ENCODE data around the gene TMEM191C. TPM values are rescaled to one million over a fixed set of nuclear protein-coding genes. Genes with fewer than 3 reads are reported as not detected.
"Not testable (repeated sequence)": the region's sequence is repeated elsewhere in the genome, so short reads cannot be mapped to it uniquely, and the experiment has no call there.

The TMEM191C gene
- total and polyA plus RNA-seq, 2 of the 4 experiments (the other 2 are of a cell fraction), result 0.36 to 0.75 TPM

DNA sequence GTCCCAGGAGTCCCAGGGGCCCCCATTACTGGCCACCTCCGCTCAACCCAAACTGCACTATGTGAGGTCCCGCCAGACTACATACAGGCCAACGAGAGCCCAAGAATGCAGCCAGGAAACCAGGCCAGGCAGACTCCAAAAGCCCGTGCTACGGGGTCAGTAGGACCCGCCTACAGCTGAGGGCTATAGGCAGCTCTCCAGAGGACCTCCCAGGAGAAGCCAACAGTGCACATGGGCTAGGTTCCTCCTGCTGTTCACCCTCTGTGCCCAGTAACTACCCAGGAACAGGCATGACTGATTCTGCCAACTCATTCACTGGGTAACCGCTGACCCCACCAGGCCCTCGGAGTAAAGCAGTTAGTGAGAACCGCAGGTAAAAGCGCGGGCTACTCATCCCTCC is 44.8 kb downstream of the TMEM191C start:
- H4K5ac ChIP-seq (ENCODE audit: low read depth, low read length); H3K4me1 ChIP-seq (ENCODE audit: control insufficient read depth, insufficient read depth, low read length); H3K23ac ChIP-seq (ENCODE audit: low read depth, low read length); POLR2A ChIA-PET (ENCODE audit: unreplicated experiment); H3K9ac ChIP-seq (ENCODE audit: low read depth, low read length); BruUV-seq (replicated peaks); H2AK9ac ChIP-seq (replicated peaks; ENCODE audit: low read depth, low read length, poor library complexity); H3K9me3 ChIP-seq (ENCODE audit: control insufficient read depth, insufficient read depth, low read length); H2BK15ac ChIP-seq (ENCODE audit: low read depth, low read length); H3K79me1 ChIP-seq (ENCODE audit: low read depth in 1 of 2, low read length in 2 of 2); H2BK120ac ChIP-seq (ENCODE audit: low read depth, low read length); H2BK5ac ChIP-seq (ENCODE audit: low read depth, low read length, poor library complexity, severe bottlenecking); H3K27me3 ChIP-seq (ENCODE audit: control insufficient read depth, insufficient read depth, low read length); H4K8ac ChIP-seq (ENCODE audit: low read depth in 2 of 2, low read length in 2 of 2); H3K9me1 ChIP-seq (ENCODE audit: insufficient read depth, low read length); H3K18ac ChIP-seq (ENCODE audit: low read depth, low read length); H3K4me2 ChIP-seq (ENCODE audit: low read depth, low read length); H2AK5ac ChIP-seq (ENCODE audit: low read depth, low read length); dilution Hi-C loops (cut with HindIII; ENCODE audit: low sequenced_read_pairs, unreplicated experiment); CTCF ChIA-PET; H3K4ac ChIP-seq (ENCODE audit: low read depth, low read length); in situ Hi-C loops (cut with MboI; ENCODE audit: low sequenced_read_pairs); H2AFZ ChIP-seq (replicated peaks; ENCODE audit: low read length, poor library complexity); H2BK20ac ChIP-seq (ENCODE audit: low read depth, low read length); H3K27ac ChIP-seq (ENCODE audit: insufficient read depth, low read length); H4K20me1 ChIP-seq (ENCODE audit: insufficient read depth, low read length); H3K56ac ChIP-seq (ENCODE audit: extremely low read depth, insufficient read depth, low read length); DNase-seq; H3K14ac ChIP-seq (replicated peaks; ENCODE audit: low read depth, low read length); ATAC-seq (ENCODE audit: low read depth); H3K36me3 ChIP-seq (ENCODE audit: control insufficient read depth, insufficient read depth, low read length); H4K91ac ChIP-seq (ENCODE audit: insufficient read depth, low read depth, low read length); H3K4me3 ChIP-seq (ENCODE audit: insufficient read depth, low read depth, low read length); intact Hi-C loops (cut with micrococcal nuclease): not testable (repeated sequence)
- no CpG with 5 or more reads among the region's 11 CpGs for WGBS, 2 experiments (ENCODE audit: extremely low coverage in 2 of 2, insufficient read length in 1 of 2)

DNA sequence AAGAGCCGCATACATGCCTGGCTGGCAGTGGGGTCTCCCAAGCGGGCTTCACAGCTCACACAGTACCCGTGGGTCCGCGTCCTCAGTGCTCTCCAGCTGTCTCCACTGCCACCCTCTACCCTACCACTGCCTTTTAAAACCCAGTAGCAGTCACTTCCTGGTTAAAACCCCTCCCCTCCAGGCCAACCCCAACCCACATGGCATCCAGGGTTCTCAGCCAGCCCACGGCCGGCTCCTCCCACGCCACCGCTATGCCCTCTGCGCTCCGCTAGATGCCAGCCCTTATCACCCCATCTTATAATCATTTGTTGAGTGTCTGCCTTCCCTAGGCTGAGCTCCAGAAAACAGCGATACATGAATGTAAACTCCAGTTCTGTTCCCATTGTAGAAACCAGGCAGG is 46.9 kb downstream of the TMEM191C start:
- BruUV-seq (replicated peaks), result not testable (repeated sequence)

More for the DNA sequence above, 46.9 kb downstream of the TMEM191C start:
- H3K27me3 ChIP-seq (ENCODE audit: control insufficient read depth, insufficient read depth, low read length); H3K27ac ChIP-seq (ENCODE audit: insufficient read depth, low read length); H2AK5ac ChIP-seq (ENCODE audit: low read depth, low read length); H4K8ac ChIP-seq (ENCODE audit: low read depth in 2 of 2, low read length in 2 of 2); H3K4ac ChIP-seq (ENCODE audit: low read depth, low read length); H3K9me3 ChIP-seq (ENCODE audit: control insufficient read depth, insufficient read depth, low read length); H3K4me3 ChIP-seq (ENCODE audit: insufficient read depth, low read depth, low read length); dilution Hi-C loops (cut with HindIII; ENCODE audit: low sequenced_read_pairs, unreplicated experiment); H3K14ac ChIP-seq (replicated peaks; ENCODE audit: low read depth, low read length); H3K79me1 ChIP-seq (ENCODE audit: low read depth in 1 of 2, low read length in 2 of 2); DNase-seq; in situ Hi-C loops (cut with MboI; ENCODE audit: low sequenced_read_pairs); H3K4me1 ChIP-seq (ENCODE audit: control insufficient read depth, insufficient read depth, low read length); H4K20me1 ChIP-seq (ENCODE audit: insufficient read depth, low read length); H4K91ac ChIP-seq (ENCODE audit: insufficient read depth, low read depth, low read length); CTCF ChIA-PET; H4K5ac ChIP-seq (ENCODE audit: low read depth, low read length); H3K23ac ChIP-seq (ENCODE audit: low read depth, low read length); H3K18ac ChIP-seq (ENCODE audit: low read depth, low read length); H2AK9ac ChIP-seq (replicated peaks; ENCODE audit: low read depth, low read length, poor library complexity); H3K9me1 ChIP-seq (ENCODE audit: insufficient read depth, low read length); H3K36me3 ChIP-seq (ENCODE audit: control insufficient read depth, insufficient read depth, low read length); H3K56ac ChIP-seq (ENCODE audit: extremely low read depth, insufficient read depth, low read length); H2BK5ac ChIP-seq (ENCODE audit: low read depth, low read length, poor library complexity, severe bottlenecking); POLR2A ChIA-PET (ENCODE audit: unreplicated experiment); H2BK20ac ChIP-seq (ENCODE audit: low read depth, low read length); H2BK120ac ChIP-seq (ENCODE audit: low read depth, low read length); intact Hi-C loops (cut with micrococcal nuclease); H3K9ac ChIP-seq (ENCODE audit: low read depth, low read length); H2AFZ ChIP-seq (replicated peaks; ENCODE audit: low read length, poor library complexity); H2BK15ac ChIP-seq (ENCODE audit: low read depth, low read length); H3K4me2 ChIP-seq (ENCODE audit: low read depth, low read length): not testable (repeated sequence)
- no CpG with 5 or more reads among the region's 12 CpGs for WGBS, 2 experiments (ENCODE audit: extremely low coverage in 2 of 2, insufficient read length in 1 of 2)
- ATAC-seq (ENCODE audit: low read depth), result peak; percentile 19
